ENCODE measurements around the gene SV2B. TPM values are rescaled to one million over a fixed set of nuclear protein-coding genes. Genes with fewer than 3 reads are reported as not detected.

Gene SV2B
- total and polyA plus RNA-seq, 9 of the 15 experiments (the other 6 are each of a cell fraction or from before 2014, with no cell fraction given), result 0.01 to 0.25 (median 0.11) TPM

GRCh38 chr15:91136386-91136923 lies 36.4 kb downstream of the SV2B start:
- DNase-seq (ENCODE audit: extremely low read depth in 1 of 4, low spot score in 3 of 4) (no peak), ATAC-seq (no peak), FAIRE-seq (no peak)
- Histone ChIP-seq H3K9ac (ENCODE audit: insufficient read depth in 1 of 2, low read depth in 2 of 2, low read length in 2 of 2) (no peak overlapping the region), H4K20me1 (replicated peaks; ENCODE audit: control insufficient read depth, insufficient read depth, low read length) (no peaks in the 10 kb centered on the region), H3K36me3 (ENCODE audit: control insufficient read depth, insufficient read depth, low read length) (no peaks in the 10 kb centered on the region), H3K9me3 (replicated peaks; ENCODE audit: control insufficient read depth, insufficient read depth, low read depth, low read length) (no peaks in the 10 kb centered on the region), H3K79me2 (ENCODE audit: control insufficient read depth, insufficient read depth, low read length) (no peaks in the 10 kb centered on the region), H3K27ac (ENCODE audit: extremely low read depth, low read depth, low read length) (no peak overlapping the region), H3K27me3 (ENCODE audit: control insufficient read depth in 2 of 2, insufficient read depth in 2 of 2, low read length in 2 of 2) (peaks cover 14 to 25% of the 10 kb centered on the region in 2 experiments; a peak in 4 of 5 replicates), H3K9me1 (ENCODE audit: control insufficient read depth, insufficient read depth, low read length) (no peaks in the 10 kb centered on the region), H3K4me2 (ENCODE audit: insufficient read depth, low read length) (no peak overlapping the region), H3K4me1 (replicated peaks in 1 of 2; ENCODE audit: control insufficient read depth in 2 of 2, insufficient read depth in 2 of 2, low read length in 2 of 2) (no peaks in the 10 kb centered on the region), H3K4me3 (no peak overlapping the region), H2AFZ (ENCODE audit: low read depth, low read length) (no peak overlapping the region)
- 3% methylated on average over 9 of the region's 9 CpGs for WGBS (ENCODE audit: insufficient coverage, low coverage, missing lambda C conversion rate)
- CTCF ChIA-PET (ENCODE audit: low intra/inter-chr PET ratio), result no interaction called here
- in situ Hi-C loops (cut with MboI) (no loop called here), intact Hi-C loops (cut with micrococcal nuclease) (no loop called here)
- POLR2A ChIA-PET, result interaction anchor here (0.6 to 1.0 kb wide), 2 partner anchors 9 to 87 kb away, joined by 3 read pairs; no protein-coding TSS in a partner anchor
- no TSS peak for BruUV-seq (replicated peaks)
- no peak for TF ChIP-seq NFATC3 (IDR thresholded peaks at IDR 0.05)
- TF ChIP-seq TAF15 (IDR thresholded peaks at IDR 0.05; ENCODE audit: low read depth, low read length), result no peak
- no peak for TF ChIP-seq GABPB1 (CRISPR knock-in tag; IDR thresholded peaks at IDR 0.05)
- no peak for TF ChIP-seq E2F1 (CRISPR knock-in tag; IDR thresholded peaks at IDR 0.05)
- no peak for TF ChIP-seq PHTF2 (CRISPR knock-in tag; IDR thresholded peaks at IDR 0.05)
- TF ChIP-seq ZBTB5 (IDR thresholded peaks at IDR 0.05), result no peak
- TF ChIP-seq NFIX (CRISPR knock-in tag; IDR thresholded peaks at IDR 0.05; ENCODE audit: low read depth), result no peak
- no peak for TF ChIP-seq RBM17 (IDR thresholded peaks at IDR 0.05; ENCODE audit: borderline replicate concordance, low read depth, low read length)

Measured in K562 (cell line).